PC-9 (cell line): ENCODE data around the gene CLASP1. TPM values are rescaled to one million over a fixed set of nuclear protein-coding genes. Genes with fewer than 3 reads are reported as not detected.

Experiments used
- BruUV-seq: library from RNA; stranded (reverse); fragments of 400-500 nt; replicated peaks from 2 replicates; lab custom pipeline; 2021; lab: Mats Ljungman, UMichigan
- CTCF ChIA-PET: fragments of 300-600 bp; sonication (Branson Sonifier 250); formaldehyde crosslinking; loops from one replicate; lab custom pipeline; 2022; ENCODE audit warnings: antibody characterized with exemption; lab: Charles Lee
- POLR2A ChIA-PET: fragments of 300-600 bp; sonication (Branson Sonifier 250); formaldehyde crosslinking; loops from one replicate; lab custom pipeline; 2022; ENCODE audit warnings: antibody characterized with exemption; ENCODE audit not compliant: unreplicated experiment; lab: Charles Lee
- DNase-seq, 2 experiments: peaks; one replicate each; pipeline versions ENCODE4 v3.0.0 to v3.0.0-alpha.2; 2015 to 2022; ENCODE audit warnings: mixed read lengths in 1 of 2
- H2AFZ ChIP-seq: fragments of 200-600 bp; sonication (generic); 2 replicates; pipeline ENCODE4 v1.8.1; 2017; ENCODE audit warnings: antibody characterized with exemption
- H3F3A ChIP-seq: fragments of 200-600 bp; sonication (generic); 2 replicates; pipeline ENCODE4 v1.8.1; 2017; ENCODE audit warnings: antibody characterized with exemption, mild to moderate bottlenecking, low read depth; ENCODE audit not compliant: insufficient read depth
- H3K27ac ChIP-seq: fragments of 200-600 bp; sonication (generic); 2 replicates; pipeline ENCODE4 v1.6.1; 2016; ENCODE audit warnings: mixed run types
- H3K27me3 ChIP-seq: fragments of 200-600 bp; sonication (generic); 2 replicates; pipeline ENCODE4 v1.6.1; 2016; ENCODE audit warnings: low read depth, mixed run types; ENCODE audit not compliant: insufficient read depth
- H3K36me3 ChIP-seq: fragments of 200-600 bp; sonication (generic); 2 replicates; pipeline ENCODE4 v1.6.1; 2016; ENCODE audit warnings: low read depth, mixed run types
- H3K4me1 ChIP-seq: fragments of 200-600 bp; sonication (generic); replicated peaks from 2 replicates; pipeline ENCODE4 v1.6.1; 2016; ENCODE audit warnings: mixed run types; ENCODE audit not compliant: insufficient read depth
- H3K4me2 ChIP-seq: fragments of 200-600 bp; sonication (generic); 2 replicates; pipeline ENCODE4 v1.6.1; 2017; ENCODE audit warnings: mixed run types
- H3K4me3 ChIP-seq: fragments of 200-600 bp; sonication (generic); 2 replicates; pipeline ENCODE4 v1.6.1; 2016; ENCODE audit warnings: mixed run types
- H3K79me2 ChIP-seq: fragments of 200-600 bp; sonication (generic); 2 replicates; pipeline ENCODE4 v1.6.1; 2017; ENCODE audit warnings: low read depth, mixed run types
- H3K9me2 ChIP-seq: fragments of 200-600 bp; sonication (generic); 2 replicates; pipeline ENCODE4 v1.8.1; 2017; ENCODE audit warnings: mild to moderate bottlenecking; ENCODE audit not compliant: insufficient read depth
- H3K9me3 ChIP-seq: fragments of 200-600 bp; sonication (generic); 2 replicates; pipeline ENCODE4 v1.8.1; 2016; ENCODE audit warnings: low read depth; ENCODE audit not compliant: insufficient read depth
- H4K20me1 ChIP-seq: fragments of 200-600 bp; sonication (generic); 2 replicates; pipeline ENCODE4 v1.8.1; 2017; ENCODE audit not compliant: insufficient read depth
- CTCF ChIP-seq: fragments of 200-600 bp; sonication (generic); conservative IDR thresholded peaks from 2 replicates; pipeline ENCODE4 v1.6.1; 2017; ENCODE audit warnings: mixed run types, antibody characterized with exemption, mild to moderate bottlenecking, moderate library complexity
- EZH2 ChIP-seq: fragments of 200-600 bp; sonication (generic); IDR thresholded peaks from 2 replicates; pipeline ENCODE4 v1.8.0; 2017; ENCODE audit warnings: antibody characterized with exemption, low read depth
- intact Hi-C: fragments of 100-400 bp; cut with micrococcal nuclease; formaldehyde crosslinking; loops from one replicate; pipeline ENCODE4 v1.10.0; 2022; ENCODE audit not compliant: unreplicated experiment
- total RNA-seq: library from RNA; stranded (reverse); gene quantifications from 2 replicates; pipeline ENCODE4 v1.2.3, GENCODE V29; 2021

Gene CLASP1
- total RNA-seq, 1 experiment from 2014 or later = 61.8 TPM

DNA sequence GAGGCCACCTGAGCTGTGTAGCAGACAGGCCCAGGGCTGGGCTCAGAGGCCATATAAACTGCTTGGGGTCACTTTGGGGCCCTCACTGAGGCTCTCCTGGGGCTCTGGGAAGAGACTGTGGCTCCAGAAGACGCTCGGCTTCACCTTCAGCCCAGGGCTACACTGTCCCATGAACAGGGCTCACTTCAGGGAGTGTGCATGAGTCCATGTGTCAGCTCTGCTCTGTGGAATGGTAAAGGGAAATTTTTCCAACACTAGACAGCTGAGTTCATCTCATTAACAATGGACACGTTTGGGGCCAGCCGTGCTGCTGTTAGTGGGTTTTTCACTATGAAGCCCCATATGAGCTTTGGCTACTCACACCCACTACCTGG is 298.9 kb downstream of the CLASP1 start:
- TF ChIP-seq EZH2 = no peak
- TF ChIP-seq CTCF = no peak
- no peaks in the 10 kb centered on the region for H3K79me2 ChIP-seq
- no peaks in the 10 kb centered on the region for H3K27me3 ChIP-seq
- H3K4me2 ChIP-seq = no peak overlapping the region
- H3K27ac ChIP-seq = no peak overlapping the region
- H3K9me2 ChIP-seq = no peaks in the 10 kb centered on the region
- POLR2A ChIA-PET = no interaction called here
- intact Hi-C loops = loop anchor here (10.0 kb wide), 1 partner anchor 656 kb away; no protein-coding TSS in a partner anchor
- no peak for DNase-seq
- no peaks in the 10 kb centered on the region for H3K4me1 ChIP-seq
- no peaks in the 10 kb centered on the region for H4K20me1 ChIP-seq
- H3F3A ChIP-seq = no peaks in the 10 kb centered on the region
- H2AFZ ChIP-seq = no peak overlapping the region
- no peak overlapping the region for H3K4me3 ChIP-seq
- peaks cover 21% of the 10 kb centered on the region for H3K36me3 ChIP-seq
- CTCF ChIA-PET = no interaction called here
- H3K9me3 ChIP-seq = no peaks in the 10 kb centered on the region
- BruUV-seq = no TSS peak

DNA sequence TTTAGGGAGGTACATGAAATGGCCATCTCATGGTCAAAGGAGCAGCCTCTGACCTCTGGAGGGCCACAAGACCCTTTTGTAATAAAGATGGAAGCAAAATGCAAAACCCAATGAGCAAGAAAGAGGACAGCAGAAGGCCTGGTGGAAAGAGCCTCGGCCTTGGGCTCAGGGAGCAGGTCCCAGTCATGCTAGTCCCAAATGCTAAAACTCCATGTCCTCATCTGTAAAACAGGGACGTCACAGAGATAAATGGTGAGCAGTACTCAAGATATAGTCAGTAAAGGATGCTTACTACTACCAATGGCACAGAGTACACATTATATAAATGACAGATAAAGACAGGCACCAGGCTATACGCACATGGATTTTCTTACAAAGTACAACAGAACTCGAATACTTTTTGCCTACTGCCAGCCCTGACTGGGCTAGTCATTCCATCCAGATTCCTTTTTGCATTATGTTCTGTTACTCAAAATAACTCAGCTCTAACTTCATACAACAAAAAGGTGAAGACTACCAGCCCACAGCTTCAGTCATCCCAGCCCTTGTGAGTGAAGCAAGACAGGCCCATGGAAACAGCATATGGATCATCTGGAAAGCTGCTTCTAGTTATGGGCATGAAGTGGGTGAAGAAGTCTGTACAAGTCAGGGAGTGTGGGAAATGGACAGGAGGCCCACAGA is 299.4 kb downstream of the CLASP1 start:
- ChIA-PET CTCF (no interaction called here), POLR2A (no interaction called here)
- Histone ChIP-seq H3K9me2 (no peaks in the 10 kb centered on the region), H3K4me1 (no peaks in the 10 kb centered on the region), H3F3A (no peaks in the 10 kb centered on the region), H3K4me2 (no peak overlapping the region), H3K79me2 (no peaks in the 10 kb centered on the region), H3K27me3 (no peaks in the 10 kb centered on the region), H3K9me3 (no peaks in the 10 kb centered on the region), H4K20me1 (no peaks in the 10 kb centered on the region), H3K36me3 (peaks cover 22% of the 10 kb centered on the region), H2AFZ (no peak overlapping the region), H3K4me3 (no peak overlapping the region), H3K27ac (no peak overlapping the region)
- TF ChIP-seq CTCF = no peak
- no peak for TF ChIP-seq EZH2
- BruUV-seq = no TSS peak
- no peak for DNase-seq
- intact Hi-C loops = loop anchor here (10.0 kb wide), 1 partner anchor 655 kb away; no protein-coding TSS in a partner anchor

DNA sequence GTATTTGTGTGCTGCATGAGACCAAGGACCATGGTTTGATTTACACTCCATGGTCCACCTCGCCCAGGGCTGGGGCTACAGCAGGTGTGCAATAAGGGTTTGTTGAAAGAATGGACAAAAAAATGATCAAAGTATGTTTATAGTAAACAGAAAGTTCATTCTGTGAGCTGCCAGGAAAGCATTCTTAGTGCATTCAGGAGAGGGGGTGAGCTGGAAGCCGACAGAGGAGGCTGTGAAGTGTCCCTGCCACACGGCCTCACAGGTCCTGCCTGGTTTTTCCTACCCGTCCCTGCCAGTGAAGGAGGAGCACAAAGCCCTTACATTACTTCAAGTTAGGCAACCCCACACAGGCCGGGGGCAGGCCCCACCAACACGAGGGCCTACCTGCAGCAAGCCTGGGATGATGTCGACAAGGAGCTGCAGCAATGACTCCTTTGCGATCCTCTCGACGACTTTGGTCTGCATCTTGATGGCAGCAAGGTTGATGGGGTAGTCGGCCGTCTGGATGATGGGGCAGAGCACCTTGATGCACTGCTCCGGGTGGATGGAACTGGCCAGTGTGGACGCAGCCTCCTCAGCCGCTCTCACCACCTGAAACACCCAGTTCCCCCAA is 301.0 kb downstream of the CLASP1 start:
- no peak overlapping the region for H2AFZ ChIP-seq
- H3K4me3 ChIP-seq = no peak overlapping the region
- TF ChIP-seq EZH2 = no peak
- no peak for TF ChIP-seq CTCF
- intact Hi-C loops = no loop called here
- no peaks in the 10 kb centered on the region for H4K20me1 ChIP-seq
- H3K9me2 ChIP-seq = no peaks in the 10 kb centered on the region
- no TSS peak for BruUV-seq
- ChIA-PET POLR2A (interaction anchor here (0.6 kb wide), 1 partner anchor 951 kb away, joined by 3 read pairs; no protein-coding TSS in a partner anchor), CTCF (no interaction called here)
- peaks cover 22% of the 10 kb centered on the region for H3K36me3 ChIP-seq
- H3K4me1 ChIP-seq = no peaks in the 10 kb centered on the region
- H3K27ac ChIP-seq = no peak overlapping the region
- no peak for DNase-seq
- no peaks in the 10 kb centered on the region for H3K27me3 ChIP-seq
- no peaks in the 10 kb centered on the region for H3K79me2 ChIP-seq
- no peaks in the 10 kb centered on the region for H3K9me3 ChIP-seq
- H3F3A ChIP-seq = no peaks in the 10 kb centered on the region
- H3K4me2 ChIP-seq = no peak overlapping the region
